Measurements from ENCODE around the gene PDZRN3. TPM values are rescaled to one million over a fixed set of nuclear protein-coding genes. Genes with fewer than 3 reads are reported as not detected.

Gene PDZRN3
- total RNA-seq, 1 experiment from 2014 or later, result 0.17 TPM

- H3K9me2 ChIP-seq (ENCODE audit: insufficient read depth), result no peaks in the 10 kb centered on the region
- POLR2A ChIA-PET, result no interaction called here
- CTCF ChIA-PET, result no interaction called here
- H3K79me2 ChIP-seq (ENCODE audit: insufficient read depth, low read length), result no peaks in the 10 kb centered on the region
- intact Hi-C loops (cut with micrococcal nuclease), result no loop called here
- DNase-seq (ENCODE audit: low read depth, low spot score) (no peak), ATAC-seq (no peak)
- RAD21 ChIA-PET (ENCODE audit: low non-redundant PET in 1 of 2, low total read pairs in 2 of 2, uncharacterized antibody in 2 of 2, unreplicated experiment in 2 of 2), result no interaction called here
- no peak overlapping the region for H3K9ac ChIP-seq (ENCODE audit: low read length)
- no TSS peak for BruUV-seq (replicated peaks)
- no peaks in the 10 kb centered on the region for H3K4me1 ChIP-seq (ENCODE audit: control insufficient read depth in 1 of 2, insufficient read depth in 2 of 2, low read length in 2 of 2)
- H3K27me3 ChIP-seq (ENCODE audit: insufficient read depth, low read length), result no peaks in the 10 kb centered on the region
- H3K4me2 ChIP-seq (ENCODE audit: low read length), result no peak overlapping the region
- H3K9me3 ChIP-seq (ENCODE audit: control insufficient read depth in 1 of 2, insufficient read depth in 1 of 2, low read depth in 1 of 2, low read length in 2 of 2), result no peaks in the 10 kb centered on the region
- no peaks in the 10 kb centered on the region; the same call in 1 of the 2 replicates for H4K20me1 ChIP-seq (ENCODE audit: insufficient read depth)
- H3K36me3 ChIP-seq (ENCODE audit: control insufficient read depth in 1 of 2, insufficient read depth in 2 of 2, low read length in 2 of 2), result no peaks in the 10 kb centered on the region
- H3K4me3 ChIP-seq (replicated peaks in 1 of 2; ENCODE audit: low read depth in 1 of 2, low read length in 2 of 2), result no peak overlapping the region
- no peak overlapping the region for H3K27ac ChIP-seq (ENCODE audit: low read depth, low read length)
- TF ChIP-seq REST (IDR thresholded peaks at IDR 0.05; ENCODE audit: low read depth) (no peak), ELF1 (IDR thresholded peaks at IDR 0.05; ENCODE audit: borderline replicate concordance, low read depth) (no peak), ZBTB33 (IDR thresholded peaks at IDR 0.05; ENCODE audit: extremely low read depth, insufficient replicate concordance, low read length) (no peak), JUND (IDR thresholded peaks at IDR 0.05) (no peak), EZH2 (IDR thresholded peaks at IDR 0.05) (no peak), SRF (IDR thresholded peaks at IDR 0.05; ENCODE audit: low read depth) (no peak), CBX3 (IDR thresholded peaks at IDR 0.05; ENCODE audit: low read depth) (no peak), CEBPB (IDR thresholded peaks at IDR 0.05; ENCODE audit: low read depth) (no peak), ZNF274 (IDR thresholded peaks at IDR 0.05; ENCODE audit: low read depth, low read length) (no peak), ZFX (IDR thresholded peaks at IDR 0.05) (no peak), RAD21 (IDR thresholded peaks at IDR 0.05; ENCODE audit: low read depth) (no peak), EGR1 (IDR thresholded peaks at IDR 0.05; ENCODE audit: low read depth) (no peak), EZH2phosphoT487 (IDR thresholded peaks at IDR 0.05; ENCODE audit: borderline replicate concordance) (no peak), ATF3 (IDR thresholded peaks at IDR 0.05) (no peak), POLR2A (IDR thresholded peaks at IDR 0.05; ENCODE audit: borderline replicate concordance, extremely low read depth, insufficient read depth, insufficient read length) (no peak), SIN3A (IDR thresholded peaks at IDR 0.05; ENCODE audit: low read depth) (no peak), MAX (IDR thresholded peaks at IDR 0.05) (no peak), TCF7L2 (IDR thresholded peaks at IDR 0.05; ENCODE audit: borderline replicate concordance, extremely low read depth, insufficient read depth, insufficient read length) (no peak)
- H2AFZ ChIP-seq (ENCODE audit: low read depth, low read length, poor library complexity, severe bottlenecking), result no peak overlapping the region
These were observed 126.9 kb downstream of the PDZRN3 start for GRCh38 chr3:73497646-73498406.

Data from HCT116 (cell line).